Esophagus muscularis mucosa (tissue), 4 donors: ENCODE measurements around the gene USE1.

ENCODE experiments used
- EP300 ChIP-seq: sonication (generic); formaldehyde crosslinking; IDR thresholded peaks from one replicate; pipeline ENCODE4 v1.6.1; 2017; ENCODE audit warnings: antibody characterized with exemption
- POLR2A ChIP-seq: fragments of 450-650 bp; IDR thresholded peaks from one replicate; pipeline ENCODE4 v1.6.1; 2017; ENCODE audit warnings: antibody characterized with exemption, moderate library complexity, mild to moderate bottlenecking, low read depth
- POLR2AphosphoS5 ChIP-seq, 2 donors: sonication (generic); formaldehyde crosslinking; IDR thresholded peaks; one replicate each; pipeline ENCODE4 v1.6.1; 2017; ENCODE audit warnings: antibody characterized with exemption in 2 of 2
- TF ChIP-seq, protein P1 (sequence below), 3 experiments: fragments of 200-600 bp in 2 of 3; fragments of 450-650 bp in 1 of 3; sonication (generic) in 2 of 3; IDR thresholded peaks; one replicate each; pipeline ENCODE4 v1.5.1; 2017 to 2019; ENCODE audit warnings: antibody characterized with exemption in 3 of 3, mild to moderate bottlenecking in 2 of 3, moderate library complexity in 1 of 3

DNA sequence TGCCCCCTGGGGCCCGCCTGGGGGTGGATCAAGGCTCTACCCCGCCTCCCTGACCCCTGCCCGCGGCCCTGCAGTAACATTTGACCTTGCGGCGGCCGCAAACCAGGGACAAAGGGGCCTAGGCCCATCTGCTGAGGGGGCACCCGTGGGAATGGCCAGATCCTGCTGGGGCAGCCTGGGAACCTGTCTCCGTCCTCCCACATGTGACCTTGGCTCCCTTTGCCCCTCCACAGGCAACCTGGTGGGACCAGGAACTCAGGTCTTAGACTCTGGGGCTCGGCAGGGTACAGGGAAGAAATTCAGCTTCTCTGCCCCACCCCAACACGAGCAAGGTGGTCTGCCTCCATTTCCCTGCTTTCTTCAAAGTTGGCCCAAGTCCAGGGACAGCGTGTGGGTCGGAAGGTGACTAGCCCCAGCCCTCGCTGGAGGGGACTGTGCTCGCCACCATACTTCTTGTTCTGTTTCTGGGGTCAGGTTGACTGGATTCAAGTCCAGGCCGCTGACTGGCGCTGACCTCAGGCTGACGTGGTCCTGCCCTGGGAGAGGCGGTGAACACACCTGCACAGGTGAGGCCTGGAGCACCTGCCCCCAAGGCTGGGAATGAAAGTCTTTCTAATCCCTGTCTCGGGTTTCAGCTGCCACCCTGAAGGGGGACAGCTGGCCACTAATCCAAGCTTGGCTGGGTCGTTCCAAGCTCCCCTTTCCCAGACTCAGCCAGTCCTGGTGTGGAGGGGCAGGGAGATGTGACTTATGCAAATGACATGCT lies 33.0 kb downstream of the USE1 start:
- TF ChIP-seq, protein P1, sequence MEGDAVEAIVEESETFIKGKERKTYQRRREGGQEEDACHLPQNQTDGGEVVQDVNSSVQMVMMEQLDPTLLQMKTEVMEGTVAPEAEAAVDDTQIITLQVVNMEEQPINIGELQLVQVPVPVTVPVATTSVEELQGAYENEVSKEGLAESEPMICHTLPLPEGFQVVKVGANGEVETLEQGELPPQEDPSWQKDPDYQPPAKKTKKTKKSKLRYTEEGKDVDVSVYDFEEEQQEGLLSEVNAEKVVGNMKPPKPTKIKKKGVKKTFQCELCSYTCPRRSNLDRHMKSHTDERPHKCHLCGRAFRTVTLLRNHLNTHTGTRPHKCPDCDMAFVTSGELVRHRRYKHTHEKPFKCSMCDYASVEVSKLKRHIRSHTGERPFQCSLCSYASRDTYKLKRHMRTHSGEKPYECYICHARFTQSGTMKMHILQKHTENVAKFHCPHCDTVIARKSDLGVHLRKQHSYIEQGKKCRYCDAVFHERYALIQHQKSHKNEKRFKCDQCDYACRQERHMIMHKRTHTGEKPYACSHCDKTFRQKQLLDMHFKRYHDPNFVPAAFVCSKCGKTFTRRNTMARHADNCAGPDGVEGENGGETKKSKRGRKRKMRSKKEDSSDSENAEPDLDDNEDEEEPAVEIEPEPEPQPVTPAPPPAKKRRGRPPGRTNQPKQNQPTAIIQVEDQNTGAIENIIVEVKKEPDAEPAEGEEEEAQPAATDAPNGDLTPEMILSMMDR (IDR thresholded peaks at IDR 0.05) = no peak
- no peak for TF ChIP-seq POLR2AphosphoS5 (IDR thresholded peaks at IDR 0.05)
- TF ChIP-seq POLR2A = no peak
- no peak for TF ChIP-seq EP300
